ENCODE measurements around the gene SSR1. TPM values are rescaled to one million over a fixed set of nuclear protein-coding genes. Genes with fewer than 3 reads are reported as not detected.

SSR1 gene
- total RNA-seq, 2 donors from 2014 or later, result 127 to 154 TPM

DNA sequence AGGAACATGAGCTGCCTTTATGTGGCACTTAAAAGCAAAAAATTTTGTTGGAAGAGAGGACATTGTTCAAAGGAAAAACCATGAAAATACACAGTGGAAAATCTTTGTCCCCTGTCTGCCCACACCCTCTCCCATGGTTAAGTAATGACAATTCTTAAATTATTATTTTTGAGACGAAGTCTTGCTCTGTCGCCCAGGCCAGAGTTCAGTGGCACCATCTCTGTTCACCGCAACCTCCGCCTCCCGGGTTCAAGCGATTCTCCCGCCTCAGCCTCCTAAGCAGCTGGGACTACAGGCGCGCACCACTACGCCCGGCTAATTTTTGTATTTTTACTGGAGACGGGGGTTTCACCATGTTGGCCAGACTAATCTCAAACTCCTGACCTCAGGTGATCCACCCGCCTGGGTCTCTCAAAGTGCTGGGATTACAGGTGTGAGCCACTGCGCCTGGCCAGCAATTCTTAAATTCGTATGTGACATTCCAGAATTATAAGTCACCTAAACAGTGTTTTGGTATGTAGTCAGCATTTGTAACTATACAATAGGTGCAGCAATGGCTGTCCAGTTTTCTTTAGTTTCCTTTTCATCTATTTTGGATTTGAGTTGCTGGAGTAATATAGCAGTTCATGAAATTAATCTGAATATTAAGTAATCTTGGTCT is 636 bp upstream of the SSR1 start:
- peaks cover 1 to 3% of the 10 kb centered on the region in 2 donors for H3K9me3 Mint-ChIP-seq
- H3K27me3 Mint-ChIP-seq (ENCODE audit: low read depth), result no peaks in the 10 kb centered on the region
- peak overlapping the region; percentile 89 for H3K27ac Mint-ChIP-seq
- peak overlapping the region; percentile 94 to 100 for H3K4me3 Mint-ChIP-seq
- DNase-seq (no peak), ATAC-seq (replicated peaks in 1 of 2) (no peak)
- H3K36me3 Mint-ChIP-seq (ENCODE audit: insufficient read depth in 2 of 2), result peaks cover 16 to 23% of the 10 kb centered on the region in 2 donors
- H3K4me1 Mint-ChIP-seq (ENCODE audit: low read depth), result peaks cover 29% of the 10 kb centered on the region

DNA sequence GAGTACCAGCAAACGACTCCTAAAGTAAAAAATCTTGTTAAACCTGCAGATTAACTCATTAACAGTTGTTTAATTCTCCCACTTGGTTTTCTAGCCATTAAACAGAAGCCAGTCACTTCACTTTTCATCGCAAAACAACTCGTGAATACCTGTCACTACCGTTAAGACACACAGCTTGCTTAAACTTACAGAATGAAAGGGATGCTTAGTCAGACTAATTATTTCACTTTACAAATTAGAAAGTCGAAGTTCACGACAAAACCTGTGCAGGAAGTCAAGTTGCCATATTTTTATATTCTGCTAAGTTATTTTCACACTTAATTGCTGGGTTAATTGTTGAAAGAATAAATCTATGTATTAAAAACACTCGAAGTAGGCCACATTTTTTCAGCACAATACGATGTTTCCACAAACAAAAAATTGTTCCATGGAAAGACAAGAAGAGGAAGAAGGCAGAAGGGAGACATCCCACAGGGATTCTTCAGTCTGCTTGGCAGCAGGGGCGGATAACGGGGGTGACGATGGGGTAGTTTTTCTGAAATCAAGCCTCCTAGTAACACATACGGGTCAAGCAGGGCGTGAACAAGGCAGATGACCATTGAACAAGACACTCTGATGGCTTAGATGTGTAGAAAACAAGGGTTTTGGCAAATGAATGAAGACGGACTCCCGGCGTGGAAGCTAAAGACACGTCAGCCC is 933 bp downstream of the SSR1 start:
- DNase-seq (no peak), ATAC-seq (replicated peaks in 1 of 2) (no peak)
- peak overlapping the region; percentile 94 to 100 for H3K4me3 Mint-ChIP-seq
- H3K27ac Mint-ChIP-seq, result peak overlapping the region; percentile 100
- H3K4me1 Mint-ChIP-seq (ENCODE audit: low read depth), result peaks cover 45% of the 10 kb centered on the region
- peaks cover 22 to 33% of the 10 kb centered on the region in 2 donors for H3K36me3 Mint-ChIP-seq (ENCODE audit: insufficient read depth in 2 of 2)
- no peaks in the 10 kb centered on the region for H3K27me3 Mint-ChIP-seq (ENCODE audit: low read depth)
- peaks cover 1 to 3% of the 10 kb centered on the region in 2 donors for H3K9me3 Mint-ChIP-seq

- DNase-seq, result no peak
- Mint-ChIP-seq H3K27me3 (ENCODE audit: low read depth) (no peaks in the 10 kb centered on the region), H3K27ac (peak overlapping the region; percentile 82), H3K9me3 (peaks cover 1 to 3% of the 10 kb centered on the region in 2 donors), H3K4me1 (ENCODE audit: low read depth) (peaks cover 47% of the 10 kb centered on the region), H3K4me3 (peak overlapping the region; percentile 94 to 100), H3K36me3 (ENCODE audit: insufficient read depth in 2 of 2) (peaks cover 22 to 35% of the 10 kb centered on the region in 2 donors)
- ATAC-seq (replicated peaks in 1 of 2), result no peak
Measured at GRCh38 chr6:7311176-7311575, 1.8 kb downstream of the SSR1 start.

DNA sequence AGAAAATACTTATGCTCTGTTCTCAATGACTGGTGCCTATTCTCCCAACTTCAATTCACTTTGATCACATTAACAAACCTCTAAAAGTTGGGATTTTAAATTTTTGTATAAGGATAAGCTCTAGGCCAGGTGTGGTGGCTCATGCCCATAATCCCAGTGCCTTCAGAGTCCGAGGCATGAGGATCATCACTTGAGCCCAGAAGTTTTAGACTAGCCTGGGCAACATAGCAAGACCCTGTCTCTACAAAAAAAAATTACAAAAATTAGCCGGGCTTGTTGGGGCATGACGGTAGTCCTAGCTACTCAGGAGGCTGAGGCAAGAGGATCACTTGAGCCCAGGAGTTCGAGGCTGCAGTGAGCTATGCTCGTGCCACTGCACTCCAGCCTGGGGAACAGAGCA is 3.9 kb downstream of the SSR1 start:
- peaks cover 28 to 50% of the 10 kb centered on the region in 2 donors for H3K36me3 Mint-ChIP-seq (ENCODE audit: insufficient read depth in 2 of 2)
- peaks cover 60% of the 10 kb centered on the region for H3K4me1 Mint-ChIP-seq (ENCODE audit: low read depth)
- DNase-seq (no peak), ATAC-seq (replicated peaks in 1 of 2) (no peak)
- H3K27ac Mint-ChIP-seq, result peak overlapping the region; percentile 87
- H3K9me3 Mint-ChIP-seq, result peaks cover 1 to 3% of the 10 kb centered on the region in 2 donors
- H3K4me3 Mint-ChIP-seq, result peak overlapping the region in 1 of 2 donors; percentile 62
- H3K27me3 Mint-ChIP-seq (ENCODE audit: low read depth), result no peaks in the 10 kb centered on the region

DNA sequence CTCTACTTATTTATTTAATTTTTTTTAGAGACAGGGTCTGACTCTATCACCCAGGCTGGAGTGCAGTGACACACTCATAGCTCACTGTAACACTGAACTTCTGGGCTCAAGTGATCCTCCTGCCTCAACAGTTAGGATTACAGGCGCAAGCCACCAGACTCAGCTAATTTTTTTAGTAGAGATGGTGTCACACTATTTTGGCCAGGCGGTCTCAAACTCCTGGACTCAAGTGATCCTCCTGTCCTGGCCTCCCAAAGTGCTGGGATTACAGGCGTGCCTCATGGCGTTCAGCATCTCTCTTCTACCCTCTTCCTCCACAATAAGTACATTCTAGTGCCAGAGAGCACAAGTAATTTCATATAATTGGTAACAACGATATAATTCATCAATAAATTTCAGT is 5.5 kb downstream of the SSR1 start:
- DNase-seq, result no peak
- Mint-ChIP-seq H3K27me3 (ENCODE audit: low read depth) (no peaks in the 10 kb centered on the region), H3K27ac (peak overlapping the region; percentile 76), H3K4me1 (ENCODE audit: low read depth) (peaks cover 51% of the 10 kb centered on the region), H3K36me3 (ENCODE audit: insufficient read depth in 2 of 2) (peaks cover 28 to 57% of the 10 kb centered on the region in 2 donors), H3K4me3 (peak overlapping the region in 1 of 2 donors; percentile 39), H3K9me3 (peaks cover 1 to 3% of the 10 kb centered on the region in 2 donors)
- ATAC-seq (replicated peaks in 1 of 2), result no peak

GRCh38 chr6:7304821-7305220 is 8.2 kb downstream of the SSR1 start:
- no peaks in the 10 kb centered on the region for H3K27me3 Mint-ChIP-seq (ENCODE audit: low read depth)
- H3K9me3 Mint-ChIP-seq, result peaks cover under 1 to 3% of the 10 kb centered on the region in 2 donors
- H3K4me1 Mint-ChIP-seq (ENCODE audit: low read depth), result peaks cover 46% of the 10 kb centered on the region
- peak overlapping the region in 1 of 2 donors; percentile 7 for H3K4me3 Mint-ChIP-seq
- DNase-seq (no peak), ATAC-seq (replicated peaks in 1 of 2) (no peak)
- peak overlapping the region; percentile 71 for H3K27ac Mint-ChIP-seq
- H3K36me3 Mint-ChIP-seq (ENCODE audit: insufficient read depth in 2 of 2), result peaks cover 25 to 67% of the 10 kb centered on the region in 2 donors

DNA sequence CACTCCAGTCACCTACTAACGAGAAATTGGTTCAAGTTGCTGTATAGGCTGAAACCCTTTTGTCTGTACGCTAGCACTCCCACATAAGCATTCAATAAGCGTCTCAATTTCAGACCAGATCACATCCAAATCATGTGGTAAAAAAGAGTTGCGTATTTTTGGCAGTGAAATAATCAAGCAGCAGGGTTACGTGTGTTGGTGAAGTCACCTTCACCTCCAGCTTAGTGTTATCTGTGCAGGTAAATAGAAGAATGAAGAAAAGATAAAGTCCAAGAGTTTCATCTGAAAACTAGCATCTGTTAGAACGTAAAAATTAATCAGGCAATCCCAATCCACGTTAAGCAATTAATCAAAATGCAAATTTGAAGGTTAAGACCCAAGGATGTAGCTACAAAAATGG is 11.3 kb downstream of the SSR1 start:
- H3K4me3 Mint-ChIP-seq, result no peak overlapping the region
- DNase-seq, result no peak
- H3K27me3 Mint-ChIP-seq (ENCODE audit: low read depth), result no peaks in the 10 kb centered on the region
- no peak for ATAC-seq (replicated peaks in 1 of 2)
- H3K27ac Mint-ChIP-seq, result no peak overlapping the region
- peaks cover 24% of the 10 kb centered on the region for H3K4me1 Mint-ChIP-seq (ENCODE audit: low read depth)
- no peaks in the 10 kb centered on the region for H3K9me3 Mint-ChIP-seq
- peaks cover 15 to 57% of the 10 kb centered on the region in 2 donors for H3K36me3 Mint-ChIP-seq (ENCODE audit: insufficient read depth in 2 of 2)

- H3K4me3 Mint-ChIP-seq, result no peak overlapping the region
- DNase-seq (no peak), ATAC-seq (replicated peaks in 1 of 2) (no peak)
- no peaks in the 10 kb centered on the region for H3K27me3 Mint-ChIP-seq (ENCODE audit: low read depth)
- H3K9me3 Mint-ChIP-seq, result no peaks in the 10 kb centered on the region
- H3K4me1 Mint-ChIP-seq (ENCODE audit: low read depth), result peaks cover 32% of the 10 kb centered on the region
- H3K27ac Mint-ChIP-seq, result no peak overlapping the region
- peaks cover 15 to 62% of the 10 kb centered on the region in 2 donors for H3K36me3 Mint-ChIP-seq (ENCODE audit: insufficient read depth in 2 of 2)
Measured at GRCh38 chr6:7300926-7301325, 12.1 kb downstream of the SSR1 start.

DNA sequence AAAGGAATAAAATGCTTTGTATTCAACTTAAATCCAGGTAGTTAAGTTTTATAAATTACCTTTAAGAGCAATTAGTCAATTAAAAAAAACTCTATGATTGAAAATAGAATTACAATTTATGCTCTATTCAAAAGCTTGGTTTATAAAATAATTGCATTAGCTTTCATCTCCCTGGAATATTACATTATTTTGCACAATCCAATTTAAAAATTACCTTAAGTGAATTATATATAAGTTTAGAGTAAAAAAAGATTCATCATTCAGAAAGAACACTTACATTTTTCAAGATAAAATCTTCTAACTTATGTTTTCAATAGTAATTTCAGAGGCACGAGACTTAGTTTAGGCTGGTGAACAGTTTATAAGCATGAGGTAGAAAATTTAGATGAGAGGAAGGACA is 14.9 kb downstream of the SSR1 start:
- H3K27me3 Mint-ChIP-seq (ENCODE audit: low read depth), result no peaks in the 10 kb centered on the region
- no peaks in the 10 kb centered on the region for H3K9me3 Mint-ChIP-seq
- no peak overlapping the region for H3K27ac Mint-ChIP-seq
- H3K4me1 Mint-ChIP-seq (ENCODE audit: low read depth), result peaks cover 20% of the 10 kb centered on the region
- H3K36me3 Mint-ChIP-seq (ENCODE audit: insufficient read depth in 2 of 2), result peaks cover 9 to 44% of the 10 kb centered on the region in 2 donors
- H3K4me3 Mint-ChIP-seq, result no peak overlapping the region
- DNase-seq, result no peak
- ATAC-seq (replicated peaks in 1 of 2), result no peak

DNA sequence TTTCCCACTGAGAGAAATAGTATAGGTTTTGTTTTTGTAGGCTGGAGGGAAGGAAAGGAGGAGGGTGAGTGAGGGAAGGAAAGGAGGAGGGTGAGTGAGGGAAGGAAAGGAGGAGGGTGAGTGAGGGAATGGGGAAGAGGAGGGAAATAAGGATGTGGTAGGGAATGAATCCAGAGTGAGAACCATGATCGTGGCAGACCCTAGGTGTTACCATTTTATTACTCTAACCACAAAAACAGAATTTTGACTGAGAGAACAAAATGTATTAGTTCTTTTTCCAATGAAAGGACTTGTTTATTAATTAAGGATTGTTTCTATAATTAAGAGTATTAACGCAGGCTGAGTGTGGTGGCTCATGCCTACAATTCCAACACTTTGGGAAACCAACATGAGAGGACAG is 16.4 kb downstream of the SSR1 start:
- H3K4me1 Mint-ChIP-seq (ENCODE audit: low read depth), result peaks cover 20% of the 10 kb centered on the region
- no peaks in the 10 kb centered on the region for H3K9me3 Mint-ChIP-seq
- no peak overlapping the region for H3K4me3 Mint-ChIP-seq
- H3K27me3 Mint-ChIP-seq (ENCODE audit: low read depth), result no peaks in the 10 kb centered on the region
- no peak overlapping the region for H3K27ac Mint-ChIP-seq
- peaks cover 10 to 42% of the 10 kb centered on the region in 2 donors for H3K36me3 Mint-ChIP-seq (ENCODE audit: insufficient read depth in 2 of 2)
- no peak for ATAC-seq (replicated peaks in 1 of 2)
- DNase-seq, result no peak

- DNase-seq (no peak), ATAC-seq (replicated peaks in 1 of 2) (no peak)
- peaks cover 6 to 35% of the 10 kb centered on the region in 2 donors for H3K36me3 Mint-ChIP-seq (ENCODE audit: insufficient read depth in 2 of 2)
- no peak overlapping the region for H3K4me3 Mint-ChIP-seq
- H3K27ac Mint-ChIP-seq, result no peak overlapping the region
- peaks cover 15% of the 10 kb centered on the region for H3K4me1 Mint-ChIP-seq (ENCODE audit: low read depth)
- no peaks in the 10 kb centered on the region for H3K9me3 Mint-ChIP-seq
- no peaks in the 10 kb centered on the region for H3K27me3 Mint-ChIP-seq (ENCODE audit: low read depth)
Measured at GRCh38 chr6:7295916-7296315, 17.1 kb downstream of the SSR1 start.

GRCh38 chr6:7292596-7293255 is 20.3 kb downstream of the SSR1 start:
- DNase-seq, result no peak
- H3K4me1 Mint-ChIP-seq (ENCODE audit: low read depth), result peaks cover 12% of the 10 kb centered on the region
- peak overlapping the region; percentile 52 for H3K27ac Mint-ChIP-seq
- no peak for ATAC-seq (replicated peaks in 1 of 2)
- H3K4me3 Mint-ChIP-seq, result no peak overlapping the region
- no peaks in the 10 kb centered on the region for H3K27me3 Mint-ChIP-seq (ENCODE audit: low read depth)
- no peaks in the 10 kb centered on the region for H3K9me3 Mint-ChIP-seq
- peaks cover 2 to 33% of the 10 kb centered on the region in 2 donors for H3K36me3 Mint-ChIP-seq (ENCODE audit: insufficient read depth in 2 of 2)

- H3K36me3 Mint-ChIP-seq (ENCODE audit: insufficient read depth in 2 of 2), result peaks cover 2 to 30% of the 10 kb centered on the region in 2 donors
- no peaks in the 10 kb centered on the region for H3K27me3 Mint-ChIP-seq (ENCODE audit: low read depth)
Measured at GRCh38 chr6:7290079-7290478, 22.9 kb downstream of the SSR1 start.

More at GRCh38 chr6:7290079-7290478, 22.9 kb downstream of the SSR1 start:
- Mint-ChIP-seq H3K9me3 (no peaks in the 10 kb centered on the region), H3K27ac (no peak overlapping the region), H3K4me1 (ENCODE audit: low read depth) (no peaks in the 10 kb centered on the region), H3K4me3 (no peak overlapping the region)
- no peak for DNase-seq
- ATAC-seq (replicated peaks in 1 of 2), result no peak

All from activated T-cell treated with anti-CD3 and anti-CD28 coated beads, Interleukin-2, amount 50 U/mL, for 72 hours (primary cell).